Activated T-helper 1 cell treated with Interleukin-2 at 50 U/mL for 16 hours (primary cell): ENCODE results near the gene LCA5L.
"Not testable (repeated sequence)": the region's sequence is repeated elsewhere in the genome, so short reads cannot be mapped to it uniquely, and the experiment has no call there.

ENCODE experiments used
- DNase-seq: peaks from one replicate; pipeline ENCODE4 v3.0.0-alpha.2; 2020; ENCODE audit warnings: low read depth

LCA5L gene

GRCh38 chr21:39451332-39452206 is 6.0 kb upstream of the LCA5L start, which contains the start of gene SH3BGR:
SH3BGR (plus strand) TSS chr21:39451970; CDS start chr21:39452097, 127 bp downstream.
- no peak for DNase-seq

DNA sequence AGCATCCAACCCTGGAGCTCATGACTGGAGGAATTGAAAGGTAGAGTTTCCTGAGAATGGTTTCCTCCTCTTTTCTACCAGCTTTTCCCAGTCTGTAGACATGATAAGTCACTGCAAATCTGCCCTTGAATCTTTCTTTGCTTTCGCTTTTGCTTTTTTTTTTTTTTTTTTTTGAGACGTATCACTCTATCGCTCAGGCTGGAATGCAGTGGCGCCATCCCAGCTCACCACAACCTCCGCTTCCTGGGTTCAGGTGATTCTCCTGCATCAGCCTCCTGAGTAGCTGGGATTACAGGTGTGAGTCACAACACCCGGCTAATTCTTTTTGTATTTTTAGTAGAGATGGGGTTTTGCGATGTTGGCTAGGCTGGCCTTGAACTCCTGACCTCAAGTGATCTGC is 1.7 kb upstream of the LCA5L start:
- DNase-seq: no peak

DNA sequence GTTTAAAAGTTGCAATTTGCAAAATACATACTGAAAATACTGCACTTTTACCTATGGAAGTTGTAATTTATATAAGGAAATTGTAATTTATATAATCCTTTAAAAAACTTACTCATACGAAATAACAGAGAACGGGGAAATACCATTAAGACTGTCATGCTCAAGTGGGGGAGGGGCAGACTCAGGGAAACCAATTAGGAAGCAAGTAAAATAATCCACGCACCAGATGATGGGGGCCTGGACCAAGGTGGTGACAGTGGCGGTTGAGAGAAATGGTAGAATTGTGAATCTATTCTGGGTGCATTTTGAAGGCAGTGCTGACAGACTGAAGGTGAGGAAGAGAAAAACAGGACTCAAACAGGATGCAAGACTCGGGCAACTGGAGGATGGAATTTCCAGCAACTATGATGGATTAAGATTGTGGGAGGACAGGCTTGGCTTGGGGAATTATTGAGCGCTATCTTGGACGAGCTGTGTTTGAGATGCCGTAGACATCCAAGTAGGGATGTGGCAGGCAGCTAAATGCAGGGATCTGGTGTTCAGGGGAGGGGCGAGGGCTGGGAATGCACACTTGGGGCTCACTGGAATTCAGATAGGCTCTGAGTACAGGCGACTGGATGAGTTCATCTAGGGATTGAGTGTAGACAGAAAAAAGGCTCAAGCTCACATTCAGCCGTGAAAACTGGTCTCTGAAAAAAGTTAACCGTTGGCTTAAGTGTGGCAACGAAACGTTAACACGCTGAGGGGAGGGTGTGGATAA is 977 bp downstream of the LCA5L start:
- DNase-seq: no peak

DNA sequence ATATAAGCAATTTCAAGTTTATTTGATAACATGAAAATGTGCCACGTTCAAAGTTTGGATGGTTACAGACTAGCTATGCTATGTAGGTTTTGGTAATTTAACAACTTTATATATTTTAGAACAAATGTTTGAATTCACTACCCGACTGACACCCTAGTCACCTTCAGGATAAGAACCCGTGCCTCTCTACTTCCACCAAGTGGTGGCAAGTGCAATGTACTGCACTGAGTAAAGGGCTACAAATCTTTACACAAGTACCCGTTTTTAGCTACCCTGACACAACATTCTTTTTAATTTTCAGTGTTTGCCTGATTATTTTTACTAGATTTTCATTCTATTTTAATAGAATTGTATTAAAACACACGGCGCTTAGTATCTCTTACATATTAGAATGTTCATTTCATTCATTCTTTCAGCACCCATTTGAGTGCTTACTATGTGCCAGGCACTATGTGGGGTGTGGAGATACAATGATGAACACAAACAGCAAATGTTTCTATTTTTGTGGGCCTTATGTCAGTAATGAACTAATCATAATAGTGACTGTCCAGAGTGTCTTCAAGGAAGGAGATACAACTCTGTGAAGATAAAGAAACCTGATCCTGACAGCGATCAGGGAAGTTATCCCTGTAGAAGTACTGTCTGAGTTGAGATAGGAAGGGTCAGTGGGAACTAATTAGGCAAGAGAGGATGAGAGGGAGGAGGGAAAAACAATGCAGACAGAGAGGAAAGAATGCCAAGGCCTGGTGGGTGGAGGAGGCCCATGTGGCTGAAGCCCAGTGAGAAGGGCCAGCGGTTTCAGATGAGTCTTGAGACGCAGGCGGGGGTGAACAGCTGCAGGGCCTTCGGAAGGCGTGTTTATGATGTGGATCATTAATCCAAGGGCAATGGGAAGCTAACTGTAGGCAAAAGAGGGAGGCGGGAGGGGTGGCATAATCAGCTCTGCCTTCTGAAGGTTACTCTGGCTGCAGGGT is 3.8 kb downstream of the LCA5L start:
- DNase-seq: peak; percentile 5

- no peak for DNase-seq
Observed at GRCh38 chr21:39439232-39439631, 6.3 kb downstream of the LCA5L start.

DNA sequence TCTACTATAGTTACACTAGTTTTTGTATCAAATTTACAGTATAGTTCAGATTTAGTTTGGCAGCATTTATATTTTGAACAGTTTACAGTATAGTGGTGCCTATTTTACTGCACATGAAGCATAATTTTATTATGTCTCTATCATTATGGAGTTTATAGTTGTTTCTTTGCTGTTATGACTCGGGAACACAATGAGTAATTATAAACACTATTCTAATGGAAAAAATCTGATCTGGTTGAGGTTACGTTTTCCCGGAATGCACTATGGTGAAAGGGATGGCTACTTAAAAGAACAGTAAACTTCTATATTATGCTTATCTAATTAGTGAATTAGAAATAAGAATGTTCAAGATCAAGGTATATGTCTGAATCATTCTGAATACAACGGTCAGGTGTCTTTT is 10.6 kb downstream of the LCA5L start:
- DNase-seq: no peak

GRCh38 chr21:39430954-39431353 is 14.6 kb downstream of the LCA5L start:
- no peak for DNase-seq

GRCh38 chr21:39430457-39430856 is 15.1 kb downstream of the LCA5L start:
- no peak for DNase-seq

- no peak for DNase-seq
Observed at GRCh38 chr21:39430016-39430415, 15.6 kb downstream of the LCA5L start.

DNA sequence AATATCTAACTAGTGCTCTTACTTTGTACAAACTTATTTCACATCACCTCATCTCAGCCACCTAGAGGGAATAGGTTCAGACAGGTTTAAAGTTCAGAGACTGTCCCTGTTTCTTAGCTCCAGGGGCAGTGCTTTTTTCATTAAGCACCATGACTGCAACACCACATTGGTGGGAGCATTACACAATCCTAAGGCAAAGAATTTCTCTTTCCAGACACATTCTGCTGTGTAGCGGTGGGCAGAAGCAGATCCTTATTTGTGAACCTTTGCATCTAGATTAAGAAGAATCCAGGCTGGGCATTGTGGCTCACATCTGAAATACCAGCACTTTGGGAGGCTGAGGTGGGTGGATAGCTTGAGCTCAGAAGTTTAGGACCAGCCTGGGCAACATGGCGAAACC is 16.1 kb downstream of the LCA5L start:
- DNase-seq: no peak

- DNase-seq: no peak
Observed at GRCh38 chr21:39422527-39423241, 22.9 kb downstream of the LCA5L start.

DNA sequence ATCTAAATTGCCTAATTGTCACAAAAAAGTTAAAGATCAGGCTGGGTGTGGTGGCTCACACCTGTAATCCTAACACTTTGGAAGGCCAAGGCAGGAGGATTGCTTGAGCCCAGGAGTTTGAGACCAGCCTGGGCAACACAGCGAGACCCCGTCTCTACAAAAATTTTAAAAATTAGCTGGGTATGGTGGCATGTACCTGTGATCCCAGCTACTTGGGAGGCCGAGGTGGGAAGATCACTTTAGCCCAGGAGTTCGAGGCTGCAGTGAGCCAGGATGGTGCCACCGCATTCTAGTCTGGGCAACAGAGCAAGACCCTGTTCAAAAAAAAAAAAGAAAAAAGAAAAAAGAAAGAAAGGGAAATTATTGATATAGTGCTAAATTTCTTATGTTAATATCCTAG is 26.4 kb downstream of the LCA5L start:
- DNase-seq: not testable (repeated sequence)

DNA sequence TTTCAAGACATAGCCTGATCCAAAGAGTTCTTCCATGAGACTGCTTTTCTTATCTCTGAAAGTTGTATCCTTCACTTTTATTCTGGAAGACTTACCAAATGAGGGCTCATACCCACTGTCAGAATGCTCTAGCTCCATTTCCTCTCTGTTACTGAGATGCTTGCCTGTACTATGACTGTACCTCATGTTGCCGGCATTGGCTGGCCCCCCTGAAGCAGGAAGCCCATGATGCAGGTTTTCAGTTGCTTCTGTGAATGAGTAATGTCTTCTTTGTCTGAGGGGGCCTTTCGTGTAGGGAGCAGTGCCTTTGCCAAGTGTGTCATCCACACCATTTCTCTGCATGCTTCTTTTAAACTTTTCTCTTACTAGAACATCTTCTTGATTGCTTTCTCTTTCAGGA is 39.5 kb downstream of the LCA5L start:
- no peak for DNase-seq

DNA sequence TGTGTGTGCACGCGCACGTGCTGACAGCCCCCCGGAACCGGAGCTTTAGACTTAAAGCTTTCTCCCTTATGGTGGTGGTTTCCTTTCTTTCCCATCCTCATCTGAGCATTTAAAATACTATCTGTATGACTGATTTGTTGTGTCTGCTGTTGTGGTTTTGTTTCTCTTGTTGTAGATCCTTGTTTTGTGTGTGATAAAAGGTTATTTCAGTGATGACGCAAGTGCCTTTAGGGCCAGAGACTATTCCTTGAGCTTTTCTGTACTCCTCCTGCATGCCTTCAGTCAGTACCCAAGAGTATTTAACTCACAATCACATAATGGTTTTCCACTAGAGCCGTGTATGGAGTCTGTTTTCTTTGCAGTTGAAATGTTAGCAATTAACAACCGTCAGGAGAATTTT is 45.4 kb downstream of the LCA5L start:
- DNase-seq: no peak

DNA sequence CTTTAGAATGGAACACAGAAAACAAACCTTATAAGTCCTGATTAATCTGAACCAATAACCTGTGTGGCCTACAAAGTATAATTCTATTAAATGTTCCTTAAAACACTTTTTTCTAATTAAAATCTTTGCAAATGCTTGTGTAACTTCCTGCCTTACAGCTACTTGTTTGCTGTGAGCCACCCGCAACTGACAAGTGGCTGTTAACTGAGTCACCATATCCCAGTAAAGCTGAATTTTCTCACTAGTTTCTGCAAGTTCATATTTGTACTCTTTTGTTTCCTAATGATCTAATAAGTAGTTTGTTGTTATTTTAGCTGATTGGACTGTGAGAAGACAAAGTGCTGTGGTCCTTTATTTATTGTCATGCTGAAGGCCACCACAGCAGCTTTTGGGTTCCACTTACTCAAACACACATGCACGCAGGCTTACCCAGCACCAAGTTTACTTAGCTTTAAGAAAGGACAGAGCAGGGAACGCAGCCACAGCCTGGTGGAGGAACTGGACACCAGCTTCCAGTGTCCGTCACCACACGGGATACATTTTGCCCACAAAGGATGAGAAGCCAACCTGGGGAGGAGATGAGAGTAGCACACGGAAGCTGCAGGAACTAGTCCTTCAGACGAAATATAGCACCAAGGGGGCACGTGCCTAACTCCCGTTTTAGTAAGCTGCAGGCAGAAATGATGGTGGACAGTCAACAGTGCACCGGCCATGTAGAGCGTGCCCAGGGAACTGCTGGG is 47.8 kb downstream of the LCA5L start:
- DNase-seq: no peak

DNA sequence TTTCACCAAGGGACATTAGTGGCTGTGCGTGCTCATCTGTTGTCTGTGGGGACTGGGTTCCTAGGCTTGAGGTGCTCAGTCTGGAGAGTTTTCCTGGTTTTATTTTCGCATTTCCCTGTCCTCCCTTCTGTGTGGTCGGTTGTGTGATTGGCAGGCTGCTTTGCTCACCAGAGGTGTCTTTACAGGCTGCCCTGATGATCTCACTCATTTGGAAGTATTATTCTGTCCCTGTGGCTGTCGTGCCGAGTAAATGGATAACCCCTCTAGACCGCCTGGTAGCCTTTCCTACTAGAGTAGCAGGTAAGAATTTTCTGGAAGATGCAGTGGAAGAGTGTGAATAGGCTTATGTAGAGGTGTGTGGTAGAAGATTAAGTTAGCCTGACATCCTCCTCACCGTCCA is 52.6 kb downstream of the LCA5L start:
- DNase-seq: no peak

GRCh38 chr21:39390212-39390765 is 55.3 kb downstream of the LCA5L start:
- DNase-seq: no peak

DNA sequence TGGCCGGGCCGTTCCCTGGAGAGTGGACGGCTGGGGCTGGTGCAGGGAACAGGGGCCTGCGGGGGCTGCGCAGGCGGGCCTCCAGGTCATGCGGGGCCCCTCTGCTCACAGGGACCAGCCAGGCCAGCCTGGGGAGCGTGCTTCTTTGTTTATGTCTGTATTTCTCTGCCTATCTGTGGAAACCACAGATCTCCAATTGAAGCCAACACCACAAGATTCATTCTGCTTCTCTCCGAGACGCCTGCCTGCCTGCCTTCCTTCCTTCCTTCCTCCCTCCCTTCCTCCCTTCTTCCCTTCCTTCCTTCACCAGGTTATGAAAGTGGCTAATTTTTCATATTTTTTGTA is 56.8 kb downstream of the LCA5L start:
- DNase-seq: no peak

- peak; percentile 79 for DNase-seq
Observed at GRCh38 chr21:39388038-39388810, 57.4 kb downstream of the LCA5L start.
